ENCODE measurements around the gene STK24.

STK24 gene

DNA sequence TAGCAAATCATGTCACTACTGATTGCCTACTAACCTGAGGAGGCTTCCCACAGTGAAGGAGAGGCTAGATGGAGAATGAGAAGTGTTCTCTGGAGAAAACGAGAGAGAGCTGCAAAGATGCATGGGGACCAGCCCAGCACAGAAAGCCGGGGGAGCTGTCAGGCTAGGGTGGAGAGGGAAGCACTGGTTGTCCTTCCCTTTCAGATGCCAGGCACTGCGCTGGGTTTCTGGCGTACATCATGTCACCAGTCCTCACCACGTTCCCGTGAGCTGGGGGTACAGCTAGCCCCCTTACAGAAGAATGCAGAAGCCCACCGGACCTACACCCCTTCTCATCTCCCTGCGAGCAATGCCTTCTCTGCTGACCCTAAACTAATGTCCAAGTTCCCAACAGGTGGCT is 86.0 kb downstream of the STK24 start:
- 0 out of 2 replicates have a peak, but pooled peaks cover 6% of the 10 kb centered on the region for H3F3A ChIP-seq (ENCODE audit: insufficient read depth)
- no peak overlapping the region for H3K4me2 ChIP-seq (ENCODE audit: low read depth, low read length, poor library complexity, severe bottlenecking)
- peaks cover 69% of the 10 kb centered on the region for H4K20me1 ChIP-seq (ENCODE audit: low read depth, low read length)
- H2AFZ ChIP-seq (ENCODE audit: low read depth, low read length, severe bottlenecking), result no peak overlapping the region
- peaks cover 19% of the 10 kb centered on the region for H3K79me2 ChIP-seq (ENCODE audit: insufficient read depth, low read length)
- H3K9me2 ChIP-seq (replicated peaks; ENCODE audit: insufficient read depth, low read length), result no peaks in the 10 kb centered on the region
- no peak overlapping the region for H3K9ac ChIP-seq (ENCODE audit: low read length)
- no peaks in the 10 kb centered on the region for H3K27me3 ChIP-seq (ENCODE audit: low read length)
- H3K4me3 ChIP-seq (ENCODE audit: insufficient read depth, low read length, poor library complexity, severe bottlenecking), result no peak overlapping the region
- no peaks in the 10 kb centered on the region for H3K9me3 ChIP-seq (ENCODE audit: insufficient read depth, low read length)
- TF ChIP-seq EZH2phosphoT487 (conservative IDR thresholded peaks at IDR 0.05; ENCODE audit: low read length), result no peak
- TF ChIP-seq, protein P1, sequence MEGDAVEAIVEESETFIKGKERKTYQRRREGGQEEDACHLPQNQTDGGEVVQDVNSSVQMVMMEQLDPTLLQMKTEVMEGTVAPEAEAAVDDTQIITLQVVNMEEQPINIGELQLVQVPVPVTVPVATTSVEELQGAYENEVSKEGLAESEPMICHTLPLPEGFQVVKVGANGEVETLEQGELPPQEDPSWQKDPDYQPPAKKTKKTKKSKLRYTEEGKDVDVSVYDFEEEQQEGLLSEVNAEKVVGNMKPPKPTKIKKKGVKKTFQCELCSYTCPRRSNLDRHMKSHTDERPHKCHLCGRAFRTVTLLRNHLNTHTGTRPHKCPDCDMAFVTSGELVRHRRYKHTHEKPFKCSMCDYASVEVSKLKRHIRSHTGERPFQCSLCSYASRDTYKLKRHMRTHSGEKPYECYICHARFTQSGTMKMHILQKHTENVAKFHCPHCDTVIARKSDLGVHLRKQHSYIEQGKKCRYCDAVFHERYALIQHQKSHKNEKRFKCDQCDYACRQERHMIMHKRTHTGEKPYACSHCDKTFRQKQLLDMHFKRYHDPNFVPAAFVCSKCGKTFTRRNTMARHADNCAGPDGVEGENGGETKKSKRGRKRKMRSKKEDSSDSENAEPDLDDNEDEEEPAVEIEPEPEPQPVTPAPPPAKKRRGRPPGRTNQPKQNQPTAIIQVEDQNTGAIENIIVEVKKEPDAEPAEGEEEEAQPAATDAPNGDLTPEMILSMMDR (IDR thresholded peaks at IDR 0.05; ENCODE audit: insufficient read depth, low read length, poor library complexity, severe bottlenecking), result no peak
- no peaks in the 10 kb centered on the region for H3K36me3 ChIP-seq (ENCODE audit: low read length)
- H3K27ac ChIP-seq (ENCODE audit: low read depth, low read length), result no peak overlapping the region

DNA sequence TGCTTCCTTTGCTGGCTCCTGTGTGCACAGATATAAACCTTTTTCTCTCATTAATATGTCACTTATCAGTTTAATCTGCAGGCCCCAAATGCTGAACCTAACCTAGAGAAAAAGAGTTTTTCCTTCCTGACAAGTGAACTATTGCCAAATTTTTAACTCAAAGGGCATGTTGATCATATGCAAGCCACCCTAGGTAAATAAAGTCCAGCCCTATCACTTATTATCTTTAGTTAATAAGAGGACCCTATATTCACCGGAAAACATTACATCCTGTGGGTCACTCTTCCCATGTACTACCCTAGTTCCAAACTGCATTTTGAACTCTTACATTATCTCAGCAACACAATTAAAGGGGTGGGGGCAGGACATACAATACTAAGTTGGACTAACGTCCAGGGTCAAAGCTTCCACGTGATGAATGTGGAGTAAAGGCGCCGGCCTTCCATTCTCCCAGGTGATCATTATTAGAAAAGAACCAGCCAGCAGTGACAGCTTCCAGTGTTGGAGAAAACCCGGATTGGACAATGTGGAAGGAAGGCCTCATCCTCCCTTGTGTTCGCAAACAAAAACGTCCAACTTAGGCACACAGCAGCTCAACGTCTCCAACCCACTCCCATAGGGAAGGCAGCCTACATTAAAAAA is 86.6 kb downstream of the STK24 start:
- Histone ChIP-seq H3K9me3 (ENCODE audit: insufficient read depth, low read length) (no peaks in the 10 kb centered on the region), H3K4me3 (ENCODE audit: insufficient read depth, low read length, poor library complexity, severe bottlenecking) (no peak overlapping the region), H2AFZ (ENCODE audit: low read depth, low read length, severe bottlenecking) (no peak overlapping the region), H3K9me2 (replicated peaks; ENCODE audit: insufficient read depth, low read length) (no peaks in the 10 kb centered on the region), H3K27ac (ENCODE audit: low read depth, low read length) (no peak overlapping the region), H3K27me3 (ENCODE audit: low read length) (no peaks in the 10 kb centered on the region), H3K9ac (ENCODE audit: low read length) (no peak overlapping the region), H4K20me1 (ENCODE audit: low read depth, low read length) (peaks cover 71% of the 10 kb centered on the region), H3K79me2 (ENCODE audit: insufficient read depth, low read length) (peaks cover 19% of the 10 kb centered on the region), H3F3A (ENCODE audit: insufficient read depth) (0 out of 2 replicates have a peak, but pooled peaks cover 6% of the 10 kb centered on the region), H3K36me3 (ENCODE audit: low read length) (no peaks in the 10 kb centered on the region), H3K4me2 (ENCODE audit: low read depth, low read length, poor library complexity, severe bottlenecking) (no peak overlapping the region)
- TF ChIP-seq EZH2phosphoT487 (conservative IDR thresholded peaks at IDR 0.05; ENCODE audit: low read length), result no peak
- TF ChIP-seq, protein P1 (IDR thresholded peaks at IDR 0.05; ENCODE audit: insufficient read depth, low read length, poor library complexity, severe bottlenecking), result no peak

DNA sequence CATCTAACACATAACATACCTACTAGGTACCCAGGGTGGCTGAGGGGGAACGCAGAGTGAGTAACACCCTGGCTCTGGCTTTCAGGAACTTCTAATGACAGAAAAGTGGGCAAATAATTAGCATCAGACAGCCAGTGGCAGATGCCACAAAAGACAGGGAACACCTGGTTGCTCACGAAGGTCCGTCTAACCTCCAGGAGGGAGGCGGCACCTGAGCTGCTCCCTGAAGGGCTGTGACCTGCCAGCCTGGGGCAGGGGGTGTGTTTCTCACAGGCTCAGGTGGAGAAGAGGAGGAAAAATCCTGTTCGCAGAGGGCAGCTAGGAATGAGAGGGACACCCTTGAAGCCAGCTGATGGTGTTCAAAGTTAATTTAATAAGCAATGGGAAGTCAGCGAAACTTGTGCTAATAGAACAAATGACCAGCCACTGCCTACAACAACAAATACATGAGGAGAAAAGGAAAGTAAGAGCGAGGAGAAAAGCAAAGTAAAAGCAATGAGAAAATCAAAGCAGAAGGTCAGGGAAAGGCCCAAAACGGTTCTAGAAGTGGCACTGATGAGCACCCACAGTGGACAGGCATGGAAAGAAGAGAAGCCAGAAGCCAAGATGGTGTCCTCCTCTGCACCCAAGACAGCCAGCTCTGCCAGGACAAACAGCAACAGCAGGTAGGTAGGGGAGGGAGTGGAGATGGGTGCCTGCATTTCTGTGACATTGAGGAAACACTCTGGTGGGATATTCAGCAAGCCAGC is 87.3 kb downstream of the STK24 start:
- Histone ChIP-seq H3K9me3 (ENCODE audit: insufficient read depth, low read length) (no peaks in the 10 kb centered on the region), H3K4me3 (ENCODE audit: insufficient read depth, low read length, poor library complexity, severe bottlenecking) (no peak overlapping the region), H3K79me2 (ENCODE audit: insufficient read depth, low read length) (peaks cover 19% of the 10 kb centered on the region), H3K27me3 (ENCODE audit: low read length) (no peaks in the 10 kb centered on the region), H3K4me2 (ENCODE audit: low read depth, low read length, poor library complexity, severe bottlenecking) (no peak overlapping the region), H4K20me1 (ENCODE audit: low read depth, low read length) (peaks cover 69% of the 10 kb centered on the region), H2AFZ (ENCODE audit: low read depth, low read length, severe bottlenecking) (no peak overlapping the region), H3K9me2 (replicated peaks; ENCODE audit: insufficient read depth, low read length) (no peaks in the 10 kb centered on the region), H3K9ac (ENCODE audit: low read length) (no peak overlapping the region), H3K27ac (ENCODE audit: low read depth, low read length) (no peak overlapping the region), H3K36me3 (ENCODE audit: low read length) (no peaks in the 10 kb centered on the region), H3F3A (ENCODE audit: insufficient read depth) (0 out of 2 replicates have a peak, but pooled peaks cover 6% of the 10 kb centered on the region)
- TF ChIP-seq EZH2phosphoT487 (conservative IDR thresholded peaks at IDR 0.05; ENCODE audit: low read length), result no peak
- TF ChIP-seq, protein P1 (IDR thresholded peaks at IDR 0.05; ENCODE audit: insufficient read depth, low read length, poor library complexity, severe bottlenecking), result no peak

All from SU-DHL-6 (cell line).